Stimulated activated CD4-positive, alpha-beta T cell treated with anti-CD3 and anti-CD28 coated beads, Interleukin-2, amount 100 ng/mL, for 48 hours (primary cell): Measurements from ENCODE around the gene SDCCAG8.

Experiments used
- DNase-seq, 2 donors: peaks; one replicate each; pipeline ENCODE4 v3.0.0-alpha.2; 2020

SDCCAG8 gene

DNA sequence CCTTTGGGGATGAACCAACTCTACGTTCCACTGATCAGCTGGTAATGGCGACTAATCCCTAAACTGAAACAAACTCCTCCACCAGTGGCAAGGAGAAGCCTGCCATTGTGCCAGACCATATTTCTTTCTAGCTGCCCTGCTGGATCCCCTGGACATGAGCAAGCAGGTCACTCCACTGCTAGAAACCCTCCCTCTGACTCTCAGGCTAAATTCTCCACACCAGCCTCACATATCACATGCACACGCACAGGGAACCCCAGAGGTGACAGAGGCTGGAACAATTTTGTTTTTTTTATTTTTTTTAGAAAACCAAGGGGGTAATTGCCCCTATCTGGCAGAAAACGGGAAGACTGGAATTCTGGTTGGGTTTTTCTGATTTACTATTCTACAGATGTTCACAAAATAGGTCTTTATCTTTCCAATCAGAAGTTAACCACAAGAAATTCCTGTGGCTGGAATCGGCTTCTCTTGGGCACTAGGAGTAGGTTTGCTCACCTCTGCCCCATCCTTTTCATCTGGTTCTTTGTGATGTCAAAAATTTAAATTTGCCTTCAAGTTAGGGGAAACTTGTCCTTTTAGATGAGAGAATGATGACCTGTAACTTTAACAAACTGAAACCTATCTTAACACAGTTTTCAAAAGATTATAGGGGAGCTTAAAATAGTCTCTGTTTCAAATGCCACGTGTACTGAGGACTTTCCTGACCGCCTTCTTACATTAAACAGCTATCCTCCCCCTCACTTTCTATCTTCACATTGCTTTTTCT, 258.1 kb downstream of the SDCCAG8 start:
- no peak for DNase-seq

DNA sequence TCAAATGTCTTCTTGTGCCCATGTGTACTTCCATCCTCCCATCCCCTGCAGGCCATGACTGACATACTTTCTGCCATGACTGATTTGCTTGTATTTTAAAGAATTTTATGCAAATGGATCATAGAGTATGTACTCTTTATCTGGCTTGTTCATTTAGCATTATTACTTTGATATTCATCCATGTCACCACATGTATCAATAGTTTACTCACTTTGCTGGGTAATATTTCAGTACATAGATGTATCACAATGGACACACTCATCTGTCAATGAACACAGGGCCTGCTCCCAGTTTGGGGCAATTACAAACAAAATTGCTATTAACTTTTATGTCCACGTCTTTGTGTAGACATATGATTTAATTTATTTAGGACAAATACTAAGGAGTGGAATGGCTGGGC, 259.1 kb downstream of the SDCCAG8 start:
- no peak for DNase-seq

DNA sequence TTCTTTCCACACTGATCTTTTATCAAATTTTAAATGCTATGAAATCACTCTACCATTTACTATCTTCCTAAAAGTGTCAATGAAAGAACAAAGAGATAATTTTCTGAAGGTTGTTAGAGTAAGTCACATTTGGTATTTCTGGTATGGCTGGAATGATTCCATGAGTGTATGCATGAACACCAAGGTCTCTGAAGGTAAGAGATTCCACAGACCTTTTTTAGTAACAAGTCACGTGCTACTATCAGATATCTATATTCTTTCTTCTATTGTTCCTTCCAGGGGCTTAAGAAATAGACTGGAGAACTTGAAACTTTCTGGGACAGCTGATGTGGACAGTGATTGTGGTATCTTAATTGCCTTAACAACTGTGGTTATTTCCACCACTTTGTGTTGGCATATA, 265.0 kb downstream of the SDCCAG8 start:
- no peak for DNase-seq

DNA sequence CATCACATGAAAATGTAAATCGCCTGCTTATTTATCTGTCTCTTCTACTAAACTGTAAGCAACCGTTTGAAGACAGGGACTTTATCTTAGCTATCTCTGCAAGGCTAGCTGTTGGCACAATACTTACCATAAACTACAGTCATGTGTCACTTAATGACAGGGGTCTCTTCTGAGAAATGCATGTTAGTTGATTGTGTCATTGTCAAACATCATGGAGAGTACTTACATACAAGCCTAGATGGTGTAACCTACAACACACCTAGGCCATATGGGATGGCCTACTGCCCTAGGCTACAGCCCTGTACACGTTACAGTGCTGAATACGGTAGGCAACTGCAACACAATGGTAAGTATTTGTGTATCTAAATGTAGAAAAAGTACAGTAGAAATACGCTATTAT, 267.9 kb downstream of the SDCCAG8 start:
- no peak for DNase-seq

DNA sequence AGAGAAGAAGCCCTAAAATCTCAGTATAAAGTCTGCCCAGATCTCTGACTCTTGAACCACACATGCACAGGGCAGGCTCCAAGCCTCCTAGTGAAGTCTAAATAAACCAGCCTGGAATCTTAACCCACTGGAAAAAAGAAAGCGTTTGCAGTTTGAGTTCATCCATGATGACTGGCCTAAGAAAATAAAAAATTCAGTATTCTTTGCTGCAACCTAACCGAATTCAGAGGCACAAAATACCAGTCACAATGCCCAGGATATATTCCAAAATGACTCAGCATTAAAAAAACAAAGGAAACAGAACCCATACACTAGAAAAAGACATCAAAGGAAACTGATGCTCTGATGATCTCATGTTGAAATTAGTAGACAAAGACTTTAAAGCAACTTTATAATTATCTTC, 269.2 kb downstream of the SDCCAG8 start:
- DNase-seq, result no peak

DNA sequence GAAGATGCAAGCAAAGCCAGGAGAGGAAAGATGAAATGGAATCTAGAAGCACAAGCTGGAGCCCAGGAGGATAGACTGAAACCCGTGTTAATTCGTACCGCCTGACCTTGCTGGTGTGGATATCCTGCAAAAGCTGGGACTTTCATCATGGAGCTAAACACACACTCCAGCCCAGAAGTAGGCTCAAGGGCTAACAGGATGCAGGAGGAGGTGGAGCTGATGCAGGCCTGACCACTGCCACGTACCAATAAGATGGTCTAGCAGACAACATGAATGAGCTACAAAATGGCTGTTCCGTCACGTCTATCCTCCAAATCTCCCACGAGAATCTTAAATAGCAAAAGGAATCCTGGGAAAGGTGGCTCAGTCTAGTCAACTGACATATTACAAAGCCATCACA, 270.3 kb downstream of the SDCCAG8 start:
- no peak for DNase-seq

DNA sequence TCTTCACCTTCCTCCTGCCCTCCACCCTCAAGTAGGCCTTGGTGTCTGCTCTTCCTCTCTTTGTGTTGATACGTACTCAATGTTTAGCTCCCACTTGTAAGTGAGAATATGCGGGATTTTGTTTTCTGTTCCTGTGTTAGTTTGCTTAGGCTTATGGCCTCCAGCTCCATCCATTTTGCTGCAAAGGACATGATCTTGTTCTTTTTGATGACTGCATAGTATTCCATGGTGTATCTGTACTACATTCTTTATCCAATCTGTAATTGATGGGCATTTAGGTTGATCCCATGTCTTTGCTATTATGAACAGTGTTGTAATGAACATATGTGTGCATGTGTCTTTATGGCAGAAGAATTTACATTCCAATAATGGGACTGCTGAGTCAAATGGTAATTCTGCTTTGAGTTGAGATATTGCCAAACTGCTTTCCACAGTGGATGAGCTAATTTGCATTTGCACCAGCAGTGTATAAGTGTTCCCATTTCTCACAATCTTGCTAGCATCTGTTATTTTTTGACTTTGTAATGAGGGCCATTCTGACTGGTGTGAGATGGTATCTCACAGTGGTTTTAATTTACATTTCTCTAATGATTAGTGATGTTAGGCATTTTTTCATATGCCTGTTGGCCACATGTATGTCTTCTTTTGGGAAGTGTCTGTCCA, 272.7 kb downstream of the SDCCAG8 start:
- DNase-seq, result no peak

DNA sequence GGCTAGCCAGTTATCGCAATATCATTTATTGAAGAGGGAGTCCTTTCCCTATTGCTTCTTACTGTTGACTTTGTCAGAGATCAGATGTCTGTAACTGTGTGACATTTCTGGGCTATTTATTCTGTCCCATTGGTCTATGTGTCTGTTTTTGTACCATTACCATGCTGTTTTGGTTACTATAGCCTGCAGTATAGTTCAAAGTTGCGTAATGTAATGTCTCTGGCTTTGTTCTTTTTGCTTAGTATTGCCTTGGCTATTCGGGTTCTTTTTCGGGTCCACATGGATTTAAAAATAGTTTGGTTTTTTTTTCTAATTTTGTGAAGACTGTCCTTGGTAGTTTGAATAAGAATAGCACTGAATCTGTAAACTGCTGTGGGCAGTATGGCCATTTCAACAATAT, 273.7 kb downstream of the SDCCAG8 start:
- no peak for DNase-seq

DNA sequence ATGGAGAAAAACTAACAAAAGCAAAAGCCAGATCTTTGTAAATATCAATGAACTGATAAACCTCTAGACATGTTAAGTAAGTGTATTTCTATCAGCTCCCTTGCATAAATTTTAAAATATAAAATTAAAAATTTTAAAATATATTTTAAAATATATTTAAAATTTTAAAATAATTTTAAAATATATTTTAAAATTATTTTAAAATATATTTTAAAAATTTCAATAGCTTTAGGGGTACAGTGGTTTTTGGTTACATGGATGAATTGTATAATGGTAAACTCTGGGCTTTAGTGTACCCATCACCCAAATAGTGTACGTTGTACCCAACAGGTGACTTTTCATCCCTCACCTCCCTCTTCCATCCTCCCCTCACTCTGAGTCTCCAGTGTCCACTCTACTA, 279.2 kb downstream of the SDCCAG8 start:
- no peak for DNase-seq

DNA sequence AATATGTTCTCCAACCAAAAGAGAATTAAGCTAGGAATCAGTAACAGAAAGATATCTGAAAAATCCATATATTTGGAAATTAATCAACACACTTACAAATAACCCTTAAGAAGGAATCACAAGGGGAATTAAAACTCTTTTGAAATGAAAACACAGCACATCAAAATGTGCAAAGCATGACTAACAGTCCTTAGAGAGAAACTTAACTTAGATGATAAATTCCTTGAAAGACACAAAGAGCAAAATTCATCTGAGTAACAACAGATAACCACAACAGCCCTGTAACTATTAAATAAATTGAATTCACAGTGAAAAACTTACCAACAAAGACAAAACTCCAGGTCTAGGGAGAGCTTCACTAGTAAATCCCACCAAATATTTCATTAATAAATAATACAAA, 283.8 kb downstream of the SDCCAG8 start:
- DNase-seq, result no peak

DNA sequence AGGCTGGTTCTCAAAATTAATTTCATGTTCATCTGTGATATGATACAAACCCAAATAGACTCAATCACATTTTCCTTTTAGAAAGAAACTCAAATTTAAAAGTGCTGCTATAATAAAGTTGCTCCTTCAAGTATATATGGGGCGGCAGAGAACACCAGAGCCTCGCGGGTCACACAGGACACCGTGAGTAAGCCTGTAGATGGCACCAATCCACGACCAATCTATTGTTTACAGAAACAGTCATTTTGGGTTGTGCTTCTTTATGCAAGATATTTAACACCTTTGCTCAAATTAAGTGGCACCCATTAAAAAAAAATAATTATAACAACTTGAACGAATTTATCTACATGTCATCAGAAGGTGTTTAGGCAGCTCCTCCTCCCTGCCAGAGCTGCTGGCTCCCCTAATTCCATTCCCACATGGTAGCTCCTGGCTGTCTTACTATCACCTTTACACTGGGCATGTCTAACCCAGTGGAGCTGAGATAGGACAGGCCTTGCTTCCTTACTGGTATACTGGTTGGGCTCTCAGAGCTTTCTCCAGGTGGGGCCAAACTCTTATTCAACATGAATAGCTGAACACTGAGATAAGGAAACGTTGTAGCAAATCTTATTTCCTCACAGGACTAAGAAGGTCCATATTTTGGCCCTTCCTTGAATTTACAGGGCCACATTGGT, 287.0 kb downstream of the SDCCAG8 start:
- DNase-seq, result no peak

DNA sequence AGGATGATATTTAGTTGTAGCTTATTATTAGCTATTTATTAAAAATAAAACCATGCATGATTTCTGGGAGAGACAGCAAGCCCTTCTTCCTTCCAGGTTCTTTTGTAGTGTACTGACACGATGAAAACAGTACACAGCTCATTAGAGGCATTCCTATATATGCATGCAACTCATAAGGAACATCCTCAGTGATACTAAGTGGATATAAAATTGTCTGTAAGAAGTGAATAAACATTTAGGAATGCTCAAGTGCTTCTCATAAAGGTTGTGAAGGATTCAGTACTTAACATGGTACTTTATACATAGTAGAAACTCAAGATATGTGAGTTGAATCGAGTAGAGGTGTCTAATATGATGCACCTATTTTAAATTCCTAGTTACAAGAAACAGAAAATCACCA, 287.7 kb downstream of the SDCCAG8 start:
- no peak for DNase-seq

DNA sequence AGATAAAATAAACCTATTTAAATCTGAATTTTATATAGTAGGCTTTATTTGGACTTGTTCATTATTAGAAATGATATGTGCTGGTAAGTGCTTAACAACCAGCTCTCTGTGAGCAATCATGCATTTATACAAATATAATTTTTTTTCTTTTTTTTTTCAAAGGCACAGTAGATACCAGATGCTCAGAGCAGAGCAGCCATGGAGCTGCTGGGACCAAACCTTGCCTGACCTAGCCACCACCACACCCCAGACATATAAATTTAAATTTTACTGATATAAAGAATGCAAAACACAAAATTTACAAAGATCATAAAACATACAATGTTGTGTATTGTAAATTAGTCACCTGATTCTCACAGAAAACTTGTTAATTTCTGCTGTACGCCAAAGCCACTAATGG, 290.6 kb downstream of the SDCCAG8 start:
- no peak for DNase-seq

DNA sequence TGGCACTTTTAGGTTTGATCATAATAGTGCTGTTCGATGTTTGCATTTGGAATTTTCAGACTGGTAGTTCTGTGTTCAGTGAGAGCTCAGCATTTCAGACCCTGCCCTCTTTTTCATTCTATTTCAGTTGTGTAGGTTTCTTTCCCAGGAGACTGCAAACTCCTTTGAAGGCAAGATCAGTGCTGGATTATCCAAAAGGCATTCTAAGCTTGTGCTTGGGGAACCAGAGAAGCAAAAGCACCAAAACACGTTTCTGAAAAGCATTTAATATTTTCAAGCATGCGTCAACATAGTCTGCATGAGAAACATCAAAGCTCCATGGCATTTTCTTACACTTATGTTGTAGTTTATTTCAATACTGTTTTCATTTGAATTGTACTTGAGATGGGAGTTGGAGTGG, 292.1 kb downstream of the SDCCAG8 start:
- no peak for DNase-seq

DNA sequence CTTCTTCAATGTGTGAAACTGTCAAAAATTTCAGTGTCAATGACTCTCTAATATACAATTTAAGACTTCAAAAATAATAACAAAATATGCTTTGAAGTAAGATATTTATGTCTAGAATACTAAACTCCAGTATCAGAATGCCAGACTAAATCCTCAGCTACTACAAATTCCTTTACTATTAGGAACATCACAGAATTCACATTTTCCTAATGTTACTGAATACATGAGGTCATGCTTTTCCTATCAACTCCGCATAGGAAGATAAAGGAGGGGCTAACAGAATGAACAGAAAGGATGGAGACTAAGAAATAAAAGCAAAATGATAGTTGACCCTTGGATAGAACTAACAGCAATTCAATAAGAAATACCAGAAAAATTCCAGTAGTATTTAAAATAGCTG, 292.7 kb downstream of the SDCCAG8 start:
- DNase-seq, result no peak

DNA sequence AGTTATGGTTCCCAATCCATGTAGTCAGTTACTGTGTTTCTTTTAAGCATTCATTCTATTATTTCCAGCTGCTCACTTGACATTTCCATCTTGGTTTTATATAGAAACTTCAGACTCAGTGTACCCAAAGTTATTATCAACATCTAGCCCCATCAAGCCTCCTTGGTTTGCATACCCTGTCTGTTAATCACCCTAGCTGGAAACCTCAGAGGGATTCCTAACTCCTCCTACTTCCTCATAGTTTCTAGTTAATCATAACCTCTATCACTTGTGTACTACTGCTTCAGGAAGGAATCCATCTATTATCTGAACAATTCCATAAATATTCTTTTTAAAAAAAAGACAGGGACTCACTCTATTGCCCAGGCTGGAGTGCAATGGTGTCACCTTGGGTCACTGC, 293.3 kb downstream of the SDCCAG8 start:
- no peak for DNase-seq
